Pancreas (tissue), 10 donors: Measurements from ENCODE around the gene RAD51B. TPM values are rescaled to one million over a fixed set of nuclear protein-coding genes. Genes with fewer than 3 reads are reported as not detected.

Experiments used
- ATAC-seq, 4 donors: fragments of 200-7000 bp; cut with Tn5 transposase; one replicate each; pipeline versions ENCODE4 v1.8.0 to v1.9.1; 2020; ENCODE audit warnings: mild to moderate bottlenecking in 4 of 4, moderate library complexity in 4 of 4
- DNase-seq, 6 donors: peaks; one replicate each; pipeline ENCODE4 v3.0.0-alpha.2; 2020
- FAIRE-seq: peaks from 2 replicates; lab custom pipeline; 2012; peaks lifted over from hg19 to GRCh38; lab: Jason Lieb, UNC
- H3K27ac ChIP-seq, 4 donors: fragments of 200-600 bp; sonication (generic); 1 replicate in 3 of 4; 2 replicates in 1 of 4; pipeline versions ENCODE4 v1.5.0 to v1.8.0; 2020
- H3K27me3 ChIP-seq, 4 donors: fragments of 200-600 bp; one replicate each; pipeline ENCODE4 v1.8.0; 2021
- H3K36me3 ChIP-seq, 3 donors: fragments of 200-600 bp; sonication (generic) in 1 of 3; one replicate each; pipeline versions ENCODE4 v1.5.0 to v1.8.0; 2020 to 2021
- H3K4me1 ChIP-seq, 3 donors: fragments of 200-600 bp; one replicate each; pipeline ENCODE4 v1.8.0; 2021
- H3K4me3 ChIP-seq, 4 donors: fragments of 200-600 bp; sonication (generic) in 2 of 4; one replicate each; pipeline versions ENCODE4 v1.5.0 to v1.8.0; 2020 to 2021
- H3K9me3 ChIP-seq, 4 donors: fragments of 200-600 bp; one replicate each; pipeline ENCODE4 v1.8.0; 2021
- CTCF ChIP-seq, 4 donors: fragments of 200-600 bp; sonication (generic) in 3 of 4; IDR thresholded peaks; one replicate each; pipeline versions ENCODE4 v1.5.0 to v1.8.0; 2021; ENCODE audit warnings: antibody characterized with exemption in 4 of 4
- WGBS, 2 donors: extraction: QIAGEN DNeasy Blood & Tissue Kit; methylation state at CpG; one replicate each; pipeline ENCODE4 v1.1.7; 2013; 5-methylcytosine and 5-hydroxymethylcytosine counted together
- intact Hi-C, 3 donors: fragments of 100-400 bp; cut with DNase I; formaldehyde crosslinking; loops; one replicate each; pipeline versions ENCODE4 v1.11.1 to v1.14.2; 2022
- polyA plus RNA-seq, 2 donors: library from polyadenylated mRNA; stranded (reverse); fragments of 200-250 nt; gene quantifications; one replicate each; pipeline ENCODE4 v1.2.3, GENCODE V29; 2013
- total RNA-seq, 6 donors: library from RNA; stranded (reverse); fragmentation: NEBNext Ultra II Directional in 4 of 6; extraction: Animal tissue kit (Norgen Biotek cat#: 25700) in 4 of 6; gene quantifications; one replicate each; pipeline versions ENCODE4 v1.2.1 to v1.2.4, GENCODE V29; 2021 to 2023
- donor health status: healthy with polysubstance abuse.
- donor health status: DM: no; HTN: no; CAD: no; lungs with moderate emphysema.
- donor health status: DM: no; HTN: no; CAD: no.
- donor health status: control.
- donor health status: control.
- donor health status: Bipolar disorder and iron deficiency.
- donor health status: DM: yes; HTN: yes; CAD: no.
- donor health status: DM: no; HTN: no; CAD: no.
- donor health status: DM: no; HTN: no; CAD: no.
- donor health status: DM: yes; HTN: yes; CAD: no.

Gene RAD51B
- total and polyA plus RNA-seq, 8 donors: 1.1 to 17.3 (median 5.8) TPM

- H3K36me3 ChIP-seq: no peaks in the 10 kb centered on the region
- intact Hi-C loops: no loop called here
Measured at GRCh38 chr14:68145539-68145938, 326.0 kb downstream of the RAD51B start.

DNA sequence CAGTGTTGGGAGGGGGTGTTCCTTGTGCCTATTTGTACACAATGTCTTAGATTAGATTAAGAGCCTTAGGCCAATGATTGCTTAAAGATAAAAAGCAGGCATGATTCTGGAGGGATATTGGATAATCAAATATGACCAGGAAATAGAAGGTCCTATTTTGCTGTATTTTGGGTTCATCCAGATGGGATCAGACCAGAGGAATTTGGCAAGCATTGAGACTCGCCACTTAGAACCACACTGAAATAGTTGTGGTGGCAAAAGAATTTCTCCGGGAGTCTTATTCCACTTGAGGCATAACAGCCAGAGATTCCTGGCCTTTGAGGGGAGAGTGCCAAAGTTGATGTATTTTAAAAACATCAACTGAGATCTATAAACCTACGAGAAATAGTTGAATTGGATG, 327.2 kb downstream of the RAD51B start:
- no peak for TF ChIP-seq CTCF (IDR thresholded peaks at IDR 0.05)
- WGBS, 2 donors: 61 to 63% methylated on average over 3 of the region's 3 CpGs
- DNase-seq (no peak), ATAC-seq (peak in 1 of 4 donors; percentile 26), FAIRE-seq (no peak)
- Histone ChIP-seq H3K27ac (peak overlapping the region in 3 of 4 donors; percentile 10 to 87 (median 82)), H3K27me3 (no peaks in the 10 kb centered on the region), H3K9me3 (no peaks in the 10 kb centered on the region), H3K4me1 (peaks cover 31 to 48% (median 41%) of the 10 kb centered on the region in 3 donors), H3K36me3 (no peaks in the 10 kb centered on the region), H3K4me3 (no peak overlapping the region)
- intact Hi-C loops: no loop called here

More at GRCh38 chr14:68145539-68145938, 326.0 kb downstream of the RAD51B start:
- ATAC-seq: no peak
- Histone ChIP-seq H3K27ac (peak overlapping the region in 2 of 4 donors; percentile 82 to 87), H3K27me3 (no peaks in the 10 kb centered on the region), H3K9me3 (no peaks in the 10 kb centered on the region), H3K4me3 (no peak overlapping the region), H3K4me1 (peaks cover 40 to 59% (median 53%) of the 10 kb centered on the region in 3 donors)
- no peak for TF ChIP-seq CTCF (IDR thresholded peaks at IDR 0.05)
- DNase-seq: no peak
- peak; percentile 89 for FAIRE-seq

- Histone ChIP-seq H3K4me3 (no peak overlapping the region), H3K27me3 (no peaks in the 10 kb centered on the region), H3K9me3 (no peaks in the 10 kb centered on the region), H3K4me1 (peaks cover 27 to 43% (median 37%) of the 10 kb centered on the region in 3 donors), H3K27ac (peak overlapping the region in 2 of 4 donors; percentile 82 to 87), H3K36me3 (no peaks in the 10 kb centered on the region)
- no peak for ATAC-seq
- intact Hi-C loops: no loop called here
- no peak for FAIRE-seq
- TF ChIP-seq CTCF (IDR thresholded peaks at IDR 0.05): no peak
- DNase-seq: no peak
Measured at GRCh38 chr14:68147303-68147702, 327.7 kb downstream of the RAD51B start.

GRCh38 chr14:68148276-68148675, 328.7 kb downstream of the RAD51B start:
- FAIRE-seq (no peak), ATAC-seq (no peak), DNase-seq (no peak)
- no peak overlapping the region for H3K27ac ChIP-seq
- H3K36me3 ChIP-seq: no peaks in the 10 kb centered on the region
- no peak overlapping the region for H3K4me3 ChIP-seq
- H3K4me1 ChIP-seq: peaks cover 19 to 33% (median 29%) of the 10 kb centered on the region in 3 donors
- no peaks in the 10 kb centered on the region for H3K9me3 ChIP-seq
- H3K27me3 ChIP-seq: no peaks in the 10 kb centered on the region
- intact Hi-C loops: no loop called here
- TF ChIP-seq CTCF (IDR thresholded peaks at IDR 0.05): no peak
- 96 to 99% methylated on average over 3 of the region's 3 CpGs for WGBS, 2 donors

- H3K4me3 ChIP-seq: no peak overlapping the region
- H3K4me1 ChIP-seq: peaks cover 15 to 28% (median 24%) of the 10 kb centered on the region in 3 donors
- DNase-seq: no peak
- no peaks in the 10 kb centered on the region for H3K9me3 ChIP-seq
- no peak for TF ChIP-seq CTCF (IDR thresholded peaks at IDR 0.05)
- no peak overlapping the region for H3K27ac ChIP-seq
- FAIRE-seq: no peak
- no peaks in the 10 kb centered on the region for H3K36me3 ChIP-seq
- ATAC-seq: no peak
- H3K27me3 ChIP-seq: no peaks in the 10 kb centered on the region
- intact Hi-C loops: no loop called here
Measured at GRCh38 chr14:68148763-68149162, 329.2 kb downstream of the RAD51B start.
